H1 (cell line): ENCODE data around the gene INPP5J. TPM values are rescaled to one million over a fixed set of nuclear protein-coding genes. Genes with fewer than 3 reads are reported as not detected.
A peak's percentile ranks its signal among the peaks of the same experiment; 100 is the strongest.

ENCODE experiments used
- CTCF ChIA-PET: fragments of 300-600 bp; sonication (Branson Sonifier 250); formaldehyde crosslinking; loops from one replicate; lab custom pipeline; 2021; ENCODE audit not compliant: partially characterized antibody; lab: Charles Lee
- POLR2A ChIA-PET: fragments of 300-600 bp; sonication (Branson Sonifier 250); formaldehyde crosslinking; loops from one replicate; lab custom pipeline; 2021; ENCODE audit warnings: inconsistent platforms; ENCODE audit not compliant: partially characterized antibody; lab: Charles Lee
- DNase-seq, 2 experiments: peaks; one replicate each; pipeline versions ENCODE4 v3.0.0 to v3.0.0-alpha.2; 2010 to 2022; ENCODE audit warnings: low spot score in 2 of 2, low read depth in 1 of 2, mixed read lengths in 1 of 2
- FAIRE-seq: peaks from 2 replicates; lab custom pipeline; 2011; peaks lifted over from hg19 to GRCh38; lab: Jason Lieb, UNC
- H2AFZ ChIP-seq: 2 replicates; pipeline ENCODE4 v1.8.1; 2012; ENCODE audit warnings: low read length, inconsistent platforms
- H2AK5ac ChIP-seq: 2 replicates; pipeline ENCODE4 v1.6.1; 2013; ENCODE audit warnings: low read depth, low read length
- H2BK120ac ChIP-seq: replicated peaks from 2 replicates; pipeline ENCODE3; 2013; ENCODE audit warnings: low read depth, low read length, inconsistent platforms
- H2BK12ac ChIP-seq: 2 replicates; pipeline ENCODE4 v1.6.1; 2013; ENCODE audit warnings: low read depth, low read length
- H2BK15ac ChIP-seq: 2 replicates; pipeline ENCODE4 v1.6.1; 2013; ENCODE audit warnings: low read length
- H2BK20ac ChIP-seq: 2 replicates; pipeline ENCODE4 v1.6.1; 2013; ENCODE audit warnings: low read length
- H2BK5ac ChIP-seq: 2 replicates; pipeline ENCODE4 v1.6.1; 2013; ENCODE audit warnings: low read depth, low read length
- H3K14ac ChIP-seq: 2 replicates; pipeline ENCODE4 v1.6.1; 2013; ENCODE audit warnings: inconsistent platforms; ENCODE audit not compliant: insufficient read length
- H3K18ac ChIP-seq: 2 replicates; pipeline ENCODE4 v1.6.1; 2013; ENCODE audit warnings: low read length; ENCODE audit errors: extremely low read depth
- H3K23ac ChIP-seq: 2 replicates; pipeline ENCODE4 v1.6.1; 2013; ENCODE audit warnings: inconsistent platforms; ENCODE audit not compliant: insufficient read length
- H3K23me2 ChIP-seq: 2 replicates; pipeline ENCODE4 v1.6.1; 2013; ENCODE audit warnings: low read depth, low read length
- H3K27ac ChIP-seq: 2 replicates; pipeline ENCODE4 v1.6.1; 2011; ENCODE audit warnings: low read depth, low read length, inconsistent platforms
- H3K27me3 ChIP-seq, 4 experiments: replicated peaks in 1 of 4; 1 replicate in 1 of 4; 2 replicates in 3 of 4; pipeline versions ENCODE4 v1.6.1 to v1.8.1; 2011 to 2013; ENCODE audit warnings: low read length in 3 of 4, mild to moderate bottlenecking in 3 of 4, inconsistent platforms in 2 of 4, mixed read lengths in 2 of 4, moderate library complexity in 1 of 4; ENCODE audit not compliant: control insufficient read depth in 3 of 4, insufficient read depth in 3 of 4; ENCODE audit errors: extremely low read depth in 1 of 4
- H3K36me3 ChIP-seq, 4 experiments: 2 replicates each; pipeline versions ENCODE4 v1.6.1 to v1.8.1; 2011 to 2013; ENCODE audit warnings: mild to moderate bottlenecking in 4 of 4, low read length in 3 of 4, moderate library complexity in 2 of 4, control low read depth in 1 of 4, inconsistent platforms in 1 of 4; ENCODE audit not compliant: insufficient read depth in 4 of 4, control insufficient read depth in 2 of 4
- H3K4ac ChIP-seq: replicated peaks from 2 replicates; pipeline ENCODE3; 2013; ENCODE audit warnings: low read length, low read depth, mixed read lengths, inconsistent platforms; ENCODE audit not compliant: insufficient read length
- H3K4me1 ChIP-seq, 4 experiments: replicated peaks in 1 of 4; 1 replicate in 1 of 4; 2 replicates in 3 of 4; pipeline versions ENCODE4 v1.6.1 to v1.8.1; 2011 to 2013; ENCODE audit warnings: low read length in 3 of 4, inconsistent platforms in 2 of 4, mixed read lengths in 1 of 4; ENCODE audit not compliant: insufficient read depth in 4 of 4, control insufficient read depth in 3 of 4
- H3K4me2 ChIP-seq, 2 experiments: 2 replicates each; pipeline versions ENCODE4 v1.6.1 to v1.8.1; 2011 to 2013; ENCODE audit warnings: low read depth in 2 of 2, low read length in 2 of 2, control low read depth in 1 of 2, inconsistent platforms in 1 of 2, mild to moderate bottlenecking in 1 of 2; ENCODE audit not compliant: insufficient read depth in 1 of 2
- H3K4me3 ChIP-seq, 4 experiments: fragments of 200-600, 300-600 bp in 1 of 4; sonication (generic), shearing (Covaris generic), sonication (Bioruptor Twin) in 1 of 4; 2 replicates each; pipeline versions ENCODE4 v1.5.1 to v1.8.1; 2011 to 2016; ENCODE audit warnings: low read length in 4 of 4, low read depth in 3 of 4, control low read depth in 2 of 4, inconsistent platforms in 2 of 4, mild to moderate bottlenecking in 2 of 4, mixed read lengths in 1 of 4, moderate library complexity in 1 of 4; ENCODE audit not compliant: insufficient read depth in 2 of 4; ENCODE audit errors: extremely low read depth in 1 of 4
- H3K56ac ChIP-seq: replicated peaks from 2 replicates; pipeline ENCODE3; 2013; ENCODE audit warnings: low read depth, mild to moderate bottlenecking, mixed read lengths, low read length, inconsistent platforms; ENCODE audit not compliant: insufficient read length
- H3K79me1 ChIP-seq: 2 replicates; pipeline ENCODE4 v1.6.1; 2013; ENCODE audit warnings: low read depth, low read length, control low read depth
- H3K79me2 ChIP-seq, 2 experiments: 2 replicates each; pipeline versions ENCODE4 v1.6.1 to v1.8.1; 2012 to 2013; ENCODE audit warnings: low read length in 2 of 2, mild to moderate bottlenecking in 2 of 2, inconsistent platforms in 1 of 2; ENCODE audit not compliant: insufficient read depth in 2 of 2, control insufficient read depth in 1 of 2
- H3K9ac ChIP-seq, 4 experiments: replicated peaks in 1 of 4; 1 replicate in 1 of 4; 2 replicates in 3 of 4; pipeline versions ENCODE4 v1.6.1 to v1.8.1; 2011 to 2013; ENCODE audit warnings: low read depth in 3 of 4, low read length in 3 of 4, control low read depth in 2 of 4, mild to moderate bottlenecking in 2 of 4, moderate library complexity in 2 of 4, inconsistent platforms in 1 of 4; ENCODE audit errors: extremely low read depth in 1 of 4
- H3K9me3 ChIP-seq, 2 experiments: 2 replicates each; pipeline versions ENCODE4 v1.6.1 to v1.8.1; 2012 to 2013; ENCODE audit warnings: mild to moderate bottlenecking in 2 of 2, moderate library complexity in 2 of 2, control low read depth in 1 of 2, inconsistent platforms in 1 of 2, low read depth in 1 of 2, low read length in 1 of 2, mixed read lengths in 1 of 2; ENCODE audit not compliant: insufficient read depth in 2 of 2
- H4K20me1 ChIP-seq, 2 experiments: replicated peaks in 1 of 2; 2 replicates each; pipeline versions ENCODE3 to v1.8.1; 2011 to 2013; ENCODE audit warnings: inconsistent platforms in 2 of 2, low read length in 2 of 2, mild to moderate bottlenecking in 1 of 2; ENCODE audit not compliant: insufficient read depth in 2 of 2, control insufficient read depth in 1 of 2
- H4K5ac ChIP-seq: 2 replicates; pipeline ENCODE4 v1.6.1; 2013; ENCODE audit warnings: low read length, low read depth, mixed read lengths, inconsistent platforms; ENCODE audit not compliant: insufficient read length
- H4K8ac ChIP-seq: 2 replicates; pipeline ENCODE4 v1.8.0; 2013; ENCODE audit warnings: mild to moderate bottlenecking, moderate library complexity, low read length, inconsistent platforms; ENCODE audit not compliant: insufficient read depth; ENCODE audit errors: extremely low read depth
- H4K91ac ChIP-seq: replicated peaks from 2 replicates; pipeline ENCODE3; 2013; ENCODE audit warnings: low read length, mixed read lengths, inconsistent platforms; ENCODE audit not compliant: insufficient read length
- BCL11A ChIP-seq, 2 experiments: IDR thresholded peaks; one replicate each; pipeline ENCODE4 v1.6.1; 2011; ENCODE audit warnings: low read depth in 2 of 2, low read length in 2 of 2, mild to moderate bottlenecking in 2 of 2
- CBX8 ChIP-seq: fragments of 300-800, 300-1000 bp; sonication (generic); IDR thresholded peaks from 2 replicates; pipeline ENCODE4 v1.7.1; 2016; ENCODE audit warnings: low read depth, low read length, borderline replicate concordance
- CREB1 ChIP-seq: IDR thresholded peaks from 2 replicates; pipeline ENCODE4 v1.6.1; 2012; ENCODE audit warnings: inconsistent platforms
- FOSL1 ChIP-seq: IDR thresholded peaks from 2 replicates; pipeline ENCODE4 v1.6.1; 2011; ENCODE audit warnings: mild to moderate bottlenecking, low read depth, low read length, moderate library complexity; ENCODE audit not compliant: insufficient read depth
- GTF2F1 ChIP-seq: IDR thresholded peaks from 2 replicates; pipeline ENCODE4 v1.6.1; 2012; ENCODE audit warnings: low read depth, low read length, improper control_type of control experiment, borderline replicate concordance
- NANOG ChIP-seq: IDR thresholded peaks from 2 replicates; pipeline ENCODE4 v1.6.1; 2011; ENCODE audit warnings: low read length, low read depth, mild to moderate bottlenecking, inconsistent platforms; ENCODE audit not compliant: insufficient read depth, poor library complexity, severe bottlenecking
- RBBP5 ChIP-seq: IDR thresholded peaks from 2 replicates; pipeline ENCODE4 v1.7.1; 2012; ENCODE audit warnings: low read depth, mild to moderate bottlenecking, inconsistent platforms, low read length, moderate library complexity, borderline replicate concordance
- SIRT6 ChIP-seq: IDR thresholded peaks from one replicate; pipeline ENCODE4 v1.7.1; 2012; ENCODE audit warnings: low read length, inconsistent platforms
- TAF7 ChIP-seq: optimal IDR thresholded peaks from 2 replicates; pipeline ENCODE3; 2011; ENCODE audit warnings: low read depth, mild to moderate bottlenecking, inconsistent platforms, low read length, moderate library complexity, borderline replicate concordance
- TEAD4 ChIP-seq: IDR thresholded peaks from 2 replicates; pipeline ENCODE4 v1.6.1; 2012; ENCODE audit warnings: low read depth, low read length, inconsistent platforms, mixed read lengths
- USF2 ChIP-seq: IDR thresholded peaks from 2 replicates; pipeline ENCODE4 v1.6.1; 2011; ENCODE audit warnings: low read length, improper control_type of control experiment
- WGBS, 2 experiments: shearing (Covaris generic) in 1 of 2; methylation state at CpG; one replicate each; pipeline versions ENCODE4 v1.1.6 to v1.1.7; 2013 to 2015; ENCODE audit warnings: low lambda C conversion rate in 2 of 2, mixed read lengths in 2 of 2, inconsistent platforms in 1 of 2, low coverage in 1 of 2, missing lambda C conversion rate in 1 of 2; ENCODE audit not compliant: insufficient replicate concordance in 2 of 2, insufficient coverage in 1 of 2, insufficient read length in 1 of 2; ENCODE audit errors: extremely low coverage in 1 of 2, missing lambda C conversion rate in 1 of 2; 5-methylcytosine and 5-hydroxymethylcytosine counted together
- polyA plus RNA-seq, 7 experiments: library from polyadenylated mRNA; depleted of rRNA in 3 of 7; stranded (reverse) in 5 of 7; unstranded in 2 of 7; fragments of >200 nt in 5 of 7; fragments of 200-250 nt in 2 of 7; gene quantifications; 1 replicate in 5 of 7; 2 replicates in 1 of 7; 4 replicates in 1 of 7; pipeline versions ENCODE4 v1.2.1 to v1.2.3, GENCODE V29; 2011 to 2013; ENCODE audit warnings: missing spikeins in 2 of 7, mixed read lengths in 2 of 7
- total RNA-seq: library from RNA; stranded (reverse); fragmentation: NEBNext Ultra II Directional; extraction: Animal tissue kit (Norgen Biotek cat#: 25700); gene quantifications from 2 replicates; pipeline ENCODE4 v1.2.1, GENCODE V29; 2021
- TF ChIP-seq, protein P1 (sequence below): IDR thresholded peaks from 2 replicates; pipeline ENCODE4 v1.6.1; 2011; ENCODE audit warnings: low read depth, mild to moderate bottlenecking, low read length; ENCODE audit not compliant: insufficient read depth

INPP5J gene
- total and polyA plus RNA-seq, 2 of the 8 experiments (the other 6 are each of a cell fraction or from before 2014, with no cell fraction given) = 5.4 to 6.0 TPM

GRCh38 chr22:31122196-31122531 lies 602 bp upstream of the INPP5J start:
- no peak overlapping the region for H3K14ac ChIP-seq
- no peaks in the 10 kb centered on the region; the same call in 1 of the 2 replicates for H3K23me2 ChIP-seq
- no peak overlapping the region for H4K8ac ChIP-seq
- H3K27me3 ChIP-seq = no peaks in the 10 kb centered on the region; a peak in 1 of 7 replicates
- no peak overlapping the region for H2AFZ ChIP-seq
- 81% methylated on average over 2 of the region's 2 CpGs; no CpG with 5 or more reads in 1 of the 2 experiments for WGBS, 2 experiments
- H2BK15ac ChIP-seq = 0 out of 2 replicates have a peak overlapping the region, but pooled peaks have one; percentile 98
- DNase-seq (no peak), FAIRE-seq (no peak)
- H3K4me1 ChIP-seq = peaks cover 0 to 18% (median 7%) of the 10 kb centered on the region in 4 experiments; a peak in 6 of 7 replicates
- H3K9ac ChIP-seq = no peak overlapping the region
- H3K79me2 ChIP-seq = no peaks in the 10 kb centered on the region
- H3K18ac ChIP-seq = no peak overlapping the region
- H3K36me3 ChIP-seq = no peaks in the 10 kb centered on the region
- H4K91ac ChIP-seq = no peak overlapping the region
- no peak overlapping the region for H3K23ac ChIP-seq
- H3K4ac ChIP-seq = no peak overlapping the region
- ChIA-PET POLR2A (interaction anchor here (0.8 to 1.8 kb wide), 3 partner anchors 13 to 37 kb away, joined by 5 to 9 read pairs (median 5); no protein-coding TSS in a partner anchor), CTCF (interaction anchor here (0.7 to 2.0 kb wide), 8 partner anchors 9 to 33 kb away, joined by 3 to 10 read pairs (median 3); partner anchors contain the start of gene SELENOM)
- H2AK5ac ChIP-seq = 0 out of 2 replicates have a peak overlapping the region, but pooled peaks have one; percentile 75
- H3K27ac ChIP-seq = no peak overlapping the region
- H2BK20ac ChIP-seq = no peak overlapping the region
- peak overlapping the region in 1 of 2 experiments; percentile 51; a peak in 1 of 4 replicates for H3K4me2 ChIP-seq
- H3K56ac ChIP-seq = no peak overlapping the region
- H3K79me1 ChIP-seq = no peaks in the 10 kb centered on the region
- H2BK12ac ChIP-seq = 0 out of 2 replicates have a peak overlapping the region, but pooled peaks have one; percentile 76
- no peak overlapping the region for H3K4me3 ChIP-seq
- no peak overlapping the region for H4K5ac ChIP-seq
- no peak overlapping the region for H2BK5ac ChIP-seq
- H4K20me1 ChIP-seq = no peaks in the 10 kb centered on the region
- H3K9me3 ChIP-seq = no peaks in the 10 kb centered on the region
- no peak overlapping the region for H2BK120ac ChIP-seq
- TF ChIP-seq CREB1 (no peak), USF2 (no peak), CBX8 (no peak), GTF2F1 (no peak), RBBP5 (no peak), TEAD4 (no peak), TAF7 (no peak), NANOG (no peak), SIRT6 (no peak), FOSL1 (no peak), BCL11A (IDR thresholded peaks at IDR 0.05; ENCODE audit: low read depth in 2 of 2, low read length in 2 of 2) (no peak)
- TF ChIP-seq, protein P1, sequence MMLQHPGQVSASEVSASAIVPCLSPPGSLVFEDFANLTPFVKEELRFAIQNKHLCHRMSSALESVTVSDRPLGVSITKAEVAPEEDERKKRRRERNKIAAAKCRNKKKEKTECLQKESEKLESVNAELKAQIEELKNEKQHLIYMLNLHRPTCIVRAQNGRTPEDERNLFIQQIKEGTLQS = no peak
